Neural cell (in vitro differentiated cells): ENCODE results near the gene FGFBP3. TPM values are rescaled to one million over a fixed set of nuclear protein-coding genes. Genes with fewer than 3 reads are reported as not detected.

Experiments used
- H2AFZ ChIP-seq: fragments of 200-600, 300-800 bp; sonication (generic), shearing (Covaris generic); 2 replicates; pipeline ENCODE4 v1.6.0; 2014; ENCODE audit warnings: low read depth, mild to moderate bottlenecking, antibody characterized with exemption, low read length, moderate library complexity
- H3F3A ChIP-seq: fragments of 200-600 bp; shearing (Covaris generic); 2 replicates; pipeline ENCODE4 v1.6.1; 2016; ENCODE audit warnings: mild to moderate bottlenecking, moderate library complexity, mixed read lengths, antibody characterized with exemption, low read length; ENCODE audit not compliant: insufficient read depth, poor library complexity, severe bottlenecking
- H3K27ac ChIP-seq: fragments of 200-600, 300-800 bp; sonication (generic), shearing (Covaris generic); 2 replicates; pipeline ENCODE4 v1.5.1; 2014; ENCODE audit warnings: mild to moderate bottlenecking, low read length, moderate library complexity
- H3K27me3 ChIP-seq: fragments of 300-800, 200-600 bp; sonication (generic), shearing (Covaris generic); 2 replicates; pipeline ENCODE4 v1.6.0; 2014; ENCODE audit warnings: mild to moderate bottlenecking, low read depth, low read length, moderate library complexity; ENCODE audit not compliant: insufficient read depth
- H3K36me3 ChIP-seq: fragments of 300-800, 200-600 bp; sonication (generic), shearing (Covaris generic); 2 replicates; pipeline ENCODE4 v1.5.1; 2014; ENCODE audit warnings: mild to moderate bottlenecking, antibody characterized with exemption, low read length, moderate library complexity; ENCODE audit not compliant: insufficient read depth
- H3K4me2 ChIP-seq: fragments of 300-800, 200-600 bp; sonication (generic), shearing (Covaris generic); 2 replicates; pipeline ENCODE4 v1.6.0; 2014; ENCODE audit warnings: mild to moderate bottlenecking, low read length
- H3K4me3 ChIP-seq: fragments of 300-800, 200-600 bp; sonication (generic), shearing (Covaris generic); 2 replicates; pipeline ENCODE4 v1.5.1; 2014; ENCODE audit warnings: mild to moderate bottlenecking, low read length, moderate library complexity
- H3K79me2 ChIP-seq: fragments of 200-600 bp; shearing (Covaris generic); replicated peaks from 2 replicates; pipeline ENCODE4 v1.6.0; 2014; ENCODE audit warnings: mild to moderate bottlenecking, low read length, moderate library complexity; ENCODE audit not compliant: insufficient read depth
- H3K9ac ChIP-seq: fragments of 300-800, 200-600 bp; sonication (generic), shearing (Covaris generic); 2 replicates; pipeline ENCODE4 v1.6.1; 2016; ENCODE audit warnings: mild to moderate bottlenecking, low read length, mixed read lengths
- H3K9me2 ChIP-seq: fragments of 200-600 bp; shearing (Covaris generic); 2 replicates; pipeline ENCODE4 v1.6.1; 2016; ENCODE audit warnings: mild to moderate bottlenecking, low read length, mixed read lengths; ENCODE audit not compliant: insufficient read depth
- H3K9me3 ChIP-seq: fragments of 200-600, 300-800 bp; sonication (generic), shearing (Covaris generic); 2 replicates; pipeline ENCODE4 v1.6.1; 2016; ENCODE audit warnings: mild to moderate bottlenecking, mixed run types, low read length, moderate library complexity, mixed read lengths
- H4K20me1 ChIP-seq: fragments of 200-600 bp; shearing (Covaris generic); 2 replicates; pipeline ENCODE4 v1.6.1; 2016; ENCODE audit warnings: mild to moderate bottlenecking, mixed run types; ENCODE audit not compliant: insufficient read depth
- CTCF ChIP-seq: fragments of 450-650 bp; IDR thresholded peaks from 2 replicates; pipeline ENCODE4 v1.5.1; 2014; ENCODE audit warnings: antibody characterized with exemption, mild to moderate bottlenecking, moderate library complexity; ENCODE audit not compliant: poor library complexity, severe bottlenecking
- EP300 ChIP-seq: fragments of 450-650 bp; conservative IDR thresholded peaks from 2 replicates; pipeline ENCODE4 v1.6.1; 2014; ENCODE audit warnings: antibody characterized with exemption, mild to moderate bottlenecking, moderate library complexity; ENCODE audit not compliant: poor library complexity, severe bottlenecking
- EZH2 ChIP-seq: fragments of 200-600, 300-800 bp; shearing (Covaris generic), sonication (generic); IDR thresholded peaks from 2 replicates; pipeline ENCODE4 v1.6.1; 2014; ENCODE audit warnings: antibody characterized with exemption, low read length, borderline replicate concordance, mild to moderate bottlenecking; ENCODE audit not compliant: insufficient read depth, poor library complexity, severe bottlenecking
- MXI1 ChIP-seq: fragments of 450-650 bp; conservative IDR thresholded peaks from 2 replicates; pipeline ENCODE4 v1.6.1; 2014; ENCODE audit warnings: antibody characterized with exemption, mild to moderate bottlenecking; ENCODE audit not compliant: poor library complexity, severe bottlenecking
- POLR2AphosphoS5 ChIP-seq: IDR thresholded peaks from 2 replicates; pipeline ENCODE4 v1.6.1; 2012
- RAD21 ChIP-seq: fragments of 450-650 bp; conservative IDR thresholded peaks from 2 replicates; pipeline ENCODE4 v1.6.1; 2014; ENCODE audit warnings: antibody characterized with exemption, mild to moderate bottlenecking, moderate library complexity
- REST ChIP-seq: IDR thresholded peaks from 2 replicates; pipeline ENCODE4 v1.6.1; 2012; ENCODE audit warnings: borderline replicate concordance
- SMC3 ChIP-seq: fragments of 450-650 bp; conservative IDR thresholded peaks from 2 replicates; pipeline ENCODE4 v1.6.1; 2014; ENCODE audit warnings: antibody characterized with exemption, mild to moderate bottlenecking, moderate library complexity; ENCODE audit not compliant: poor library complexity
- TAF1 ChIP-seq: IDR thresholded peaks from 2 replicates; pipeline ENCODE4 v1.6.1; 2012; ENCODE audit warnings: low read depth
- polyA plus RNA-seq: library from polyadenylated mRNA; depleted of rRNA; stranded (reverse); fragments of >200 nt; gene quantifications from 2 replicates; pipeline ENCODE4 v1.2.3, GENCODE V29; 2014

The FGFBP3 gene
- polyA plus RNA-seq, 1 donor from 2014 or later = 39.5 TPM

GRCh38 chr10:91864099-91864498 lies 45.2 kb downstream of the FGFBP3 start:
- Histone ChIP-seq H3K4me3 (no peak overlapping the region), H4K20me1 (no peaks in the 10 kb centered on the region), H3K27me3 (no peaks in the 10 kb centered on the region), H3K9me3 (no peaks in the 10 kb centered on the region), H3K9me2 (no peaks in the 10 kb centered on the region), H3K27ac (no peak overlapping the region), H3K9ac (no peak overlapping the region), H2AFZ (no peak overlapping the region), H3F3A (no peaks in the 10 kb centered on the region), H3K4me2 (no peak overlapping the region), H3K36me3 (peaks cover 15% of the 10 kb centered on the region), H3K79me2 (no peaks in the 10 kb centered on the region)
- no peak for TF ChIP-seq CTCF
- no peak for TF ChIP-seq POLR2AphosphoS5

- Histone ChIP-seq H3K4me2 (no peak overlapping the region), H3K9ac (no peak overlapping the region), H4K20me1 (no peaks in the 10 kb centered on the region), H3K79me2 (no peaks in the 10 kb centered on the region), H3K9me2 (no peaks in the 10 kb centered on the region), H3K27ac (no peak overlapping the region), H3F3A (no peaks in the 10 kb centered on the region), H3K27me3 (no peaks in the 10 kb centered on the region), H3K9me3 (no peaks in the 10 kb centered on the region), H3K4me3 (no peak overlapping the region), H3K36me3 (peaks cover 9% of the 10 kb centered on the region), H2AFZ (no peak overlapping the region)
- TF ChIP-seq POLR2AphosphoS5 (no peak), CTCF (no peak), RAD21 (no peak), MXI1 (no peak), SMC3 (no peak), EP300 (no peak), TAF1 (no peak), EZH2 (no peak), REST (no peak)
These were observed 48.4 kb downstream of the FGFBP3 start for GRCh38 chr10:91860885-91861284.
